ENCODE data around the gene MOCS3.

- TF ChIP-seq, protein P1, sequence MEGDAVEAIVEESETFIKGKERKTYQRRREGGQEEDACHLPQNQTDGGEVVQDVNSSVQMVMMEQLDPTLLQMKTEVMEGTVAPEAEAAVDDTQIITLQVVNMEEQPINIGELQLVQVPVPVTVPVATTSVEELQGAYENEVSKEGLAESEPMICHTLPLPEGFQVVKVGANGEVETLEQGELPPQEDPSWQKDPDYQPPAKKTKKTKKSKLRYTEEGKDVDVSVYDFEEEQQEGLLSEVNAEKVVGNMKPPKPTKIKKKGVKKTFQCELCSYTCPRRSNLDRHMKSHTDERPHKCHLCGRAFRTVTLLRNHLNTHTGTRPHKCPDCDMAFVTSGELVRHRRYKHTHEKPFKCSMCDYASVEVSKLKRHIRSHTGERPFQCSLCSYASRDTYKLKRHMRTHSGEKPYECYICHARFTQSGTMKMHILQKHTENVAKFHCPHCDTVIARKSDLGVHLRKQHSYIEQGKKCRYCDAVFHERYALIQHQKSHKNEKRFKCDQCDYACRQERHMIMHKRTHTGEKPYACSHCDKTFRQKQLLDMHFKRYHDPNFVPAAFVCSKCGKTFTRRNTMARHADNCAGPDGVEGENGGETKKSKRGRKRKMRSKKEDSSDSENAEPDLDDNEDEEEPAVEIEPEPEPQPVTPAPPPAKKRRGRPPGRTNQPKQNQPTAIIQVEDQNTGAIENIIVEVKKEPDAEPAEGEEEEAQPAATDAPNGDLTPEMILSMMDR (IDR thresholded peaks at IDR 0.05), result no peak
- no peak for TF ChIP-seq EP300 (IDR thresholded peaks at IDR 0.05)
- TF ChIP-seq POLR2A (IDR thresholded peaks at IDR 0.05), result no peak
Observed at GRCh38 chr20:50909413-50909812, 49.2 kb upstream of the MOCS3 start.

All from ovary (tissue), 3 donors.